Endometrium (tissue), 2 donors: ENCODE results near the gene CST8.
"Not testable (repeated sequence)": the region's sequence is repeated elsewhere in the genome, so short reads cannot be mapped to it uniquely, and the experiment has no call there.

ENCODE experiments used
- FAIRE-seq: peaks from 2 replicates; lab custom pipeline; 2012; peaks lifted over from hg19 to GRCh38; lab: Jason Lieb, UNC
- donor health status: control.
- donor health status: control.

The CST8 gene

GRCh38 chr20:23490817-23491216, at the start of gene CST8:
Gene CST8 (plus strand): TSS chr20:23491117. CDS start chr20:23491668, 551 bp downstream.
- FAIRE-seq = no peak

- no peak for FAIRE-seq
Observed at GRCh38 chr20:23441850-23442313, 49.0 kb upstream of the CST8 start.

- no peak for FAIRE-seq
Observed at GRCh38 chr20:23442436-23442835, 48.5 kb upstream of the CST8 start.

- no peak for FAIRE-seq
Observed at GRCh38 chr20:23444859-23445258, 46.1 kb upstream of the CST8 start.

GRCh38 chr20:23445596-23446217, 45.2 kb upstream of the CST8 start:
- no peak for FAIRE-seq

- no peak for FAIRE-seq
Observed at GRCh38 chr20:23446505-23446904, 44.4 kb upstream of the CST8 start.

GRCh38 chr20:23448167-23448566, 42.8 kb upstream of the CST8 start:
- FAIRE-seq = no peak

- no peak for FAIRE-seq
Observed at GRCh38 chr20:23449421-23449820, 41.5 kb upstream of the CST8 start.

GRCh38 chr20:23450877-23451276, 40.0 kb upstream of the CST8 start:
- no peak for FAIRE-seq

GRCh38 chr20:23451956-23452487, 38.9 kb upstream of the CST8 start:
- FAIRE-seq = no peak

- FAIRE-seq = no peak
Observed at GRCh38 chr20:23452776-23453175, 38.1 kb upstream of the CST8 start, which contains the start of gene CST11. Gene CST11 (minus strand): TSS chr20:23452876. CDS start chr20:23452811, 65 bp downstream.

GRCh38 chr20:23453549-23454543, 37.1 kb upstream of the CST8 start:
- no peak for FAIRE-seq

- no peak for FAIRE-seq
Observed at GRCh38 chr20:23454816-23455215, 36.1 kb upstream of the CST8 start.

- FAIRE-seq = no peak
Observed at GRCh38 chr20:23455639-23456038, 35.3 kb upstream of the CST8 start.

- no peak for FAIRE-seq
Observed at GRCh38 chr20:23456409-23456808, 34.5 kb upstream of the CST8 start.

GRCh38 chr20:23456873-23457272, 34.0 kb upstream of the CST8 start:
- no peak for FAIRE-seq

GRCh38 chr20:23459461-23460150, 31.3 kb upstream of the CST8 start:
- no peak for FAIRE-seq

- no peak for FAIRE-seq
Observed at GRCh38 chr20:23461180-23461579, 29.7 kb upstream of the CST8 start.

- FAIRE-seq = not testable (repeated sequence)
Observed at GRCh38 chr20:23466961-23467360, 24.0 kb upstream of the CST8 start.

- FAIRE-seq = not testable (repeated sequence)
Observed at GRCh38 chr20:23472306-23472705, 18.6 kb upstream of the CST8 start.

GRCh38 chr20:23473293-23473692, 17.6 kb upstream of the CST8 start:
- FAIRE-seq = not testable (repeated sequence)

- FAIRE-seq = no peak
Observed at GRCh38 chr20:23475395-23475794, 15.5 kb upstream of the CST8 start.
